Nephron (organoid): ENCODE data around the gene PIN1.

Experiments used
- H3K27ac Mint-ChIP-seq, 3 experiments: 2 replicates each; pipeline ENCODE4 v1.8.0; 2020; ENCODE audit warnings: mixed read lengths in 3 of 3, mild to moderate bottlenecking in 2 of 3, moderate library complexity in 1 of 3
- H3K27me3 Mint-ChIP-seq: 2 replicates; pipeline ENCODE4 v1.8.0; 2021; ENCODE audit warnings: low read depth, mild to moderate bottlenecking, moderate library complexity, mixed read lengths
- H3K36me3 Mint-ChIP-seq: 2 replicates; pipeline ENCODE4 v1.8.0; 2020; ENCODE audit warnings: low read depth, mixed read lengths
- H3K4me1 Mint-ChIP-seq: 2 replicates; pipeline ENCODE4 v1.8.0; 2020; ENCODE audit warnings: mixed read lengths
- H3K4me3 Mint-ChIP-seq, 3 experiments: 2 replicates each; pipeline ENCODE4 v1.8.0; 2020; ENCODE audit warnings: mild to moderate bottlenecking in 3 of 3, mixed read lengths in 3 of 3, moderate library complexity in 2 of 3
- H3K9me3 Mint-ChIP-seq: 2 replicates; pipeline ENCODE4 v1.8.0; 2020; ENCODE audit warnings: mixed read lengths
- TF ChIP-seq, protein P1 (sequence below), 3 experiments: fragments of 200-600 bp; sonication (generic); IDR thresholded peaks; one replicate each; pipeline ENCODE4 v1.5.0; 2021; ENCODE audit warnings: antibody characterized with exemption in 3 of 3; ENCODE audit not compliant: unreplicated experiment in 3 of 3

PIN1 gene

GRCh38 chr19:9868983-9869617, 34.0 kb downstream of the PIN1 start:
- no peak overlapping the region for H3K27ac Mint-ChIP-seq
- TF ChIP-seq, protein P1, sequence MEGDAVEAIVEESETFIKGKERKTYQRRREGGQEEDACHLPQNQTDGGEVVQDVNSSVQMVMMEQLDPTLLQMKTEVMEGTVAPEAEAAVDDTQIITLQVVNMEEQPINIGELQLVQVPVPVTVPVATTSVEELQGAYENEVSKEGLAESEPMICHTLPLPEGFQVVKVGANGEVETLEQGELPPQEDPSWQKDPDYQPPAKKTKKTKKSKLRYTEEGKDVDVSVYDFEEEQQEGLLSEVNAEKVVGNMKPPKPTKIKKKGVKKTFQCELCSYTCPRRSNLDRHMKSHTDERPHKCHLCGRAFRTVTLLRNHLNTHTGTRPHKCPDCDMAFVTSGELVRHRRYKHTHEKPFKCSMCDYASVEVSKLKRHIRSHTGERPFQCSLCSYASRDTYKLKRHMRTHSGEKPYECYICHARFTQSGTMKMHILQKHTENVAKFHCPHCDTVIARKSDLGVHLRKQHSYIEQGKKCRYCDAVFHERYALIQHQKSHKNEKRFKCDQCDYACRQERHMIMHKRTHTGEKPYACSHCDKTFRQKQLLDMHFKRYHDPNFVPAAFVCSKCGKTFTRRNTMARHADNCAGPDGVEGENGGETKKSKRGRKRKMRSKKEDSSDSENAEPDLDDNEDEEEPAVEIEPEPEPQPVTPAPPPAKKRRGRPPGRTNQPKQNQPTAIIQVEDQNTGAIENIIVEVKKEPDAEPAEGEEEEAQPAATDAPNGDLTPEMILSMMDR (IDR thresholded peaks at IDR 0.05; ENCODE audit: unreplicated experiment in 3 of 3), result no peak
- peaks cover 5% of the 10 kb centered on the region for H3K36me3 Mint-ChIP-seq
- H3K9me3 Mint-ChIP-seq, result no peaks in the 10 kb centered on the region
- H3K4me3 Mint-ChIP-seq, result no peak overlapping the region
- no peaks in the 10 kb centered on the region for H3K27me3 Mint-ChIP-seq
- peaks cover 4% of the 10 kb centered on the region for H3K4me1 Mint-ChIP-seq

DNA sequence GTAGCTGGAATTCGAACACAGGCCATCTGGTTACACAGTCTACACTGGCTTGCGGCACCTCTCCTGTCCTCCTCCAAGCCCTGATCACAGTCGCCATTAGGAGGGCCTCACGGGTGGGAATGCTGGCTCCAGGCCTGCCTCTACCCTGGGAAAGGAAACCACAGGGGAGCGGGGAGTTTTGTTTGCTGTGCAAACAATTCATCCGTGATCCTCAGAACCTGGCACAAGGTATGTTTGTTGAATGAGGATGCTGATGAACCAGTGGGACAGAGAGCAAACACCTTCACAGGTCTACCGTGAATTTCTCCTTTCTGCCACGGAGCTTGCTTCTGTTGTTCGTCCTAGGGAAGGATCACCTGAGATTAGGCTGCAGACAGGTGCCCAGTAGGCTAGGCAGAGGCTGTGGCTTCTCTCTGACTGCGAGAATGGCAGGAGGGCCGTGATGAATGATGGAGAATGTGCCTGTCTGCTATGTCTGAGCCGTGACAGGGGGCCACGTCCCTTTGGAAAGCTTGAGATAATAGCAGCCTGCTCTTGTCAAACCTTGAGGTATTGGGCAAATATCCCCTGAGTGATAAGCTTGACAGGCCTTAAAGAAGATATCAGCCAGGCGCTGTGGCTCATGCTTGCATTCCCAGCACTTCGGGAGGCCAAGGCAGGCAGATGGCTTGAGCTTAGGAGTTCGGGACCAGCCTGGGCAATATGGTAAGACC, 36.7 kb downstream of the PIN1 start:
- H3K4me3 Mint-ChIP-seq, result no peak overlapping the region

DNA sequence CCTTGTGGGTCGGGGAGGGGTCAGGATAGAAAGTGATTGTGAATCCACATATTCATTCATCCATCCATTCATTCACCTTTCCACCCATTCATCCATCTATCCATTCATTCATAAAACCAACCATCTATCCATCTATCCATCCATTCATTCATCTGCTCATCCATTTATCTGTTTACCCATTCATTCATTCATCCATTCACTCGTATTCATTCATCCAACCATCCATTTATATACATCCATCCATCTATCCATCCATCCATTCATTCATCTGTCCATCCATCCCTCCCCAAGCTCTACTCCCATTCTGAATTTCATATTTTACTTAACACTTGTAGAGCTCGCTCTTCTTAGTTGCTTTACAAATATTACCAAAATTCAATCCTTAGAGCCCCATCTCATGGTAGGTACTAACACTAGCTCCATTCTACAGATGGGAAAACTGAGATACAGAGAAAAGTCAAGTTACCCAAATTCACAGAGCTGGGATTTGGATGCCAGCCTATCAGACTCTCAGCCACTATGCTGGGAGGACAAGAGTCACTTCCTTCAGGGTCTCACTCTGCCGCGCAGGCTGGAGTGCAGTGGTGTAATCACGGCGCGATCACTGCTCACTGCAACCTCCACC, 37.6 kb downstream of the PIN1 start:
- Mint-ChIP-seq H3K9me3 (no peaks in the 10 kb centered on the region), H3K36me3 (peaks cover 5% of the 10 kb centered on the region), H3K27ac (no peak overlapping the region), H3K27me3 (no peaks in the 10 kb centered on the region), H3K4me3 (no peak overlapping the region), H3K4me1 (peaks cover 10% of the 10 kb centered on the region)
- TF ChIP-seq, protein P1 (IDR thresholded peaks at IDR 0.05; ENCODE audit: unreplicated experiment in 3 of 3), result no peak

More for the DNA sequence above, 36.7 kb downstream of the PIN1 start:
- TF ChIP-seq, protein P1 (IDR thresholded peaks at IDR 0.05; ENCODE audit: unreplicated experiment in 3 of 3), result no peak
- Mint-ChIP-seq H3K4me1 (peaks cover 10% of the 10 kb centered on the region), H3K9me3 (no peaks in the 10 kb centered on the region), H3K36me3 (peaks cover 5% of the 10 kb centered on the region), H3K27me3 (no peaks in the 10 kb centered on the region), H3K27ac (no peak overlapping the region)

- Mint-ChIP-seq H3K27ac (peak overlapping the region; percentile 55 to 76 (median 61)), H3K9me3 (no peaks in the 10 kb centered on the region), H3K4me1 (peaks cover 10% of the 10 kb centered on the region), H3K4me3 (no peak overlapping the region), H3K27me3 (no peaks in the 10 kb centered on the region), H3K36me3 (peaks cover 3% of the 10 kb centered on the region)
- TF ChIP-seq, protein P1 (IDR thresholded peaks at IDR 0.05; ENCODE audit: unreplicated experiment in 3 of 3), result no peak
These were observed 40.0 kb downstream of the PIN1 start for GRCh38 chr19:9875031-9875627.

GRCh38 chr19:9875796-9876195, 40.7 kb downstream of the PIN1 start:
- no peak overlapping the region for H3K4me3 Mint-ChIP-seq
- TF ChIP-seq, protein P1 (IDR thresholded peaks at IDR 0.05; ENCODE audit: unreplicated experiment in 3 of 3), result no peak
- H3K27ac Mint-ChIP-seq, result peak overlapping the region in 1 of 3 experiments; percentile 60
- H3K9me3 Mint-ChIP-seq, result no peaks in the 10 kb centered on the region
- H3K4me1 Mint-ChIP-seq, result peaks cover 10% of the 10 kb centered on the region
- H3K27me3 Mint-ChIP-seq, result no peaks in the 10 kb centered on the region
- H3K36me3 Mint-ChIP-seq, result no peaks in the 10 kb centered on the region
